ENCODE results near the gene ANXA11.
A peak's percentile ranks its signal among the peaks of the same experiment; 100 is the strongest.

Gene ANXA11

GRCh38 chr10:80164596-80164995, 40.7 kb downstream of the ANXA11 start:
- DNase-seq: no peak

DNA sequence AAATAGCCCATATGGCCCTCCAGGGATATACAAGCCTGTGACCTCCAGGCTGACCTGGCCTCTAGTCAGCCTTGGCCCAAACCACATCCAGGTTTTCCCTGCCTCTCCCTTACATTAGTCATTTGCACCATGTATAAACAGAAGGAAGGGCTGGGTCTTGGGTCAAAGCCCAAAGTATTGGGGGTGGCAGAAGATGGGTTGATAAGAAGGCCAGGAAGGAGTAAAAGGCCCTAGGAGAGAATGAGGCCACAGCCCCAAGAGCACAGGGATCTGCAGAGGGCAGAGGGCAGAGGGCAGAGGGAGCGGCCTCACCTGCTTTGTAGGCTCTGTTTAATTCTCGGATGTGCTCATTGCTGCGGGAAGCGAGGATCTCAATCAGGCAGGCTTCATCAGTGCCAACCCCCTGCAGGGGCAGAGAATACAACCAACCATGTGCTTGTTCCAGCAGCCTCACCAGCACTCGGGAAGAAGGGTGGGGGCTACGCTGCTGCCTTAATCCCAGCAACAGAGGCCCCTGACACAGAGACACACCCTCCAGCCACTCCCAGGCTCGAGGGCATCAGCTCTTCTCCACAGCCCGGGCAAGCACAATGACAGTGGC, 41.5 kb downstream of the ANXA11 start:
- no peak for DNase-seq

GRCh38 chr10:80161321-80162083, 43.8 kb downstream of the ANXA11 start:
- DNase-seq: no peak

- no peak for DNase-seq
Measured at GRCh38 chr10:80160361-80161320, 44.7 kb downstream of the ANXA11 start.

DNA sequence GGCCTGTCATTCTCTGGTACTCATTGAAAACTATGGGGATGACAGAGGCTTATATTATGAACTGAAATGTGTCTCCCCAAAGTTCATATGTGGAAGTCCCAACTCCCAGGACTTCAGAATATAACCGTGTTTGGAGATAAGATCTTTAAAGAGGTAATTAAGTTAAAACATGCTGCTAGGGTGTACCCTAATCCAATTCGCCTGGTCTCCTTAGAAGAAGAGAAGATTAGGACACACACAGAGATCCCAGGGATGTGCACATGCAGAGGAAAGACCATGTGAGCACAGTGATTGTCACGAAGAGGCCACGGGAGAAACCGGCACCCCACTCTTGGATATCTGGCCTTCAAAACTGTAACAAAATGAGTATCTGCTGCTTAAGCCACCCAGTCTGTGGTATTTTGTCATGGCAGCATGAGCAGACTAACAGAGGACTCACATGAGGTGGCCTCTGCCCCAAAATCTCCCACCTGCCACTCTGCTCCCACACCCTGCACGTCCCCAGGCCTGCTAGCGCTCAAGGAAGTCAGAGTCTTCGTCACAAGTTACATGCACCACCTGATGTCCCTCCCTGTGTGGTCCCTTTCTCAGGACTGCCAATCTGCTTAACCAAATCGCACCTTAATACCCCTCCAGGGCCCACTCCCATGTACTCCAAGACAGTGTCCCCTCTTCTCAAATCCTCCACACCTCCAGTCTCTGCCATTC, 46.0 kb downstream of the ANXA11 start:
- no peak for DNase-seq

DNA sequence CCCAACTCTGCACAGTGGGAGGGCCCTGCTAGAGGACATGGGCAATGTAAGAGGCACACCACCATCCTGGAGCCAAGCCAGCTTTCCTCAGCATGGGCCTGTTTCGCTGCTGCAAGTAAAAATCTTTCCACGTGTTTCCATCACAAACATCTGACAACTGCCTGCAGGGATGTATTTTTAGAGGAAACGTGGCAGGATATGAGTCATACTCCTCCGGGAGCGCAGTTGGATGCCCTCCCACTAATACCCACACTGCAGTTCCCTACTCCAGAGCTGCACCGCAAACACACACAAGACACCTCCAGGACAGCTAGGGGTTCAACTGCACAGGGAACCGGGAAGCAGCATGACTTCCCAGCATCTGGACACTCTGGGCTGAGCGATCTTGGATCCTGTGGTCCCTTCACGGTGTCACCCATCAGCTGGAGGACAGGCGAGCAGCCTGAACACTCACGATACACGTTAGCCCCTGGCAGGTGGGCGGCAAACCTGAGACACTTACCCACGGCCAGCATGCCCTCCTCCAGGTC, 46.7 kb downstream of the ANXA11 start:
- no peak for DNase-seq

GRCh38 chr10:80158126-80158525, 47.2 kb downstream of the ANXA11 start:
- no peak for DNase-seq

DNA sequence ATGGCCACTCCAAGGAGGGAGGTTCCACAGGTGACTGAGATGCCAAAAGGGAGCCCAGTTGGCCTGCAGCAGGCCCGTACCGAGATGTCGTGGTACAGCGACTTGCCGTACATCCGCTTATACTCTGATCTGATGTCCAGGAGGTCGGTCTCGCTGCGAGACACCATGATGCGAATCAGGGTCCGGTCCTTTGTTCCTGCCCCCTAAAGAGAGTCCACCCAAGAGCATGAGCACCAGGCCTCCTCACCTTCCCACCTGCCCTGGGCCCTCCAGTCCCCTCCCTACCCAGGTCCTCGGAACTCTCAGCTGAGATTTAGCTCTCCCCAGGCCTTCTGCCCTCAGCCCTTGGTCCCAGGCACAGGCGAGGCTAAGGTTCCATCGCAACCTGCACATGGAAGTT, 47.8 kb downstream of the ANXA11 start:
- no peak for DNase-seq

- DNase-seq: no peak
Measured at GRCh38 chr10:80156216-80156615, 49.1 kb downstream of the ANXA11 start.

- no peak for DNase-seq
Measured at GRCh38 chr10:80155696-80156215, 49.6 kb downstream of the ANXA11 start.

- no peak for DNase-seq
Measured at GRCh38 chr10:80154978-80155695, 50.2 kb downstream of the ANXA11 start.

DNA sequence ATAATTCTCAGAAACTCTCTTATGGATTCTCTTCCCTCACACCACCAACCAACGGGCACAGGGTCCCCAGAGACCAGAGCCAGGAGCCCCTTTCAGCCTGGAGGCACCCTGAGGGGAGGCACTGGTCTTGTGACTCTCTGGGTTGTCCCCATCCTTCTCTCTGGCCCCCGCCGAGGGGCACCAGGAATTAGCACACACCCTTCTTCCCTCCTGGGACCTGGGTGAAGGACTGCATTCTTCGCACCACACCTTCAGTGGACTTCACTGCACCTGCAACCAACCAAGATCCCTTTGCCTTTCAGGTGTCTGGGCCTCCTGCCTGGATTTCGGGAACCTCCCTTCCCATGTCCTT, 50.7 kb downstream of the ANXA11 start:
- no peak for DNase-seq

- DNase-seq: no peak
Measured at GRCh38 chr10:80153460-80153859, 51.9 kb downstream of the ANXA11 start.

GRCh38 chr10:80152820-80153219, 52.5 kb downstream of the ANXA11 start:
- DNase-seq: no peak

GRCh38 chr10:80150172-80150571, 55.2 kb downstream of the ANXA11 start:
- no peak for DNase-seq

GRCh38 chr10:80149123-80149522, 56.2 kb downstream of the ANXA11 start:
- no peak for DNase-seq

GRCh38 chr10:80148166-80148805, 57.1 kb downstream of the ANXA11 start:
- DNase-seq: no peak

DNA sequence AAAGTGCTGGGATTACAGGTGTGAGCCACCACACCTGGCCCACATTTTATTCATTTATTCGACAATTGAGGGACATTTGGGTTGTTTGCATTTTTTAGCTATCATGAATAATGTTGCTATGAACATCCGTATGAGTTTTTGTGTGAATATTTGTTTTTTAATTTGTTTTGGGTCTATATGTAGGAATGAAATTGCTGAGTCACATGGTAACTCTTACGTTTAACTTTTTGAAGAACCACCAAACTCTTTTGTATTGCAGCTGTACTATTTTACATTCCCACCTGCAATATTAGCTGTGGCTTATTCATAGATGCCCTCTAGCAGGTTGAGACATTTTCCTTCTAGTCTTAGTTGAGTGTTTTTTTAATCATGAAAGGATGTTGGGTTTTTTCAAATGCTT, 58.4 kb downstream of the ANXA11 start:
- DNase-seq: no peak

DNA sequence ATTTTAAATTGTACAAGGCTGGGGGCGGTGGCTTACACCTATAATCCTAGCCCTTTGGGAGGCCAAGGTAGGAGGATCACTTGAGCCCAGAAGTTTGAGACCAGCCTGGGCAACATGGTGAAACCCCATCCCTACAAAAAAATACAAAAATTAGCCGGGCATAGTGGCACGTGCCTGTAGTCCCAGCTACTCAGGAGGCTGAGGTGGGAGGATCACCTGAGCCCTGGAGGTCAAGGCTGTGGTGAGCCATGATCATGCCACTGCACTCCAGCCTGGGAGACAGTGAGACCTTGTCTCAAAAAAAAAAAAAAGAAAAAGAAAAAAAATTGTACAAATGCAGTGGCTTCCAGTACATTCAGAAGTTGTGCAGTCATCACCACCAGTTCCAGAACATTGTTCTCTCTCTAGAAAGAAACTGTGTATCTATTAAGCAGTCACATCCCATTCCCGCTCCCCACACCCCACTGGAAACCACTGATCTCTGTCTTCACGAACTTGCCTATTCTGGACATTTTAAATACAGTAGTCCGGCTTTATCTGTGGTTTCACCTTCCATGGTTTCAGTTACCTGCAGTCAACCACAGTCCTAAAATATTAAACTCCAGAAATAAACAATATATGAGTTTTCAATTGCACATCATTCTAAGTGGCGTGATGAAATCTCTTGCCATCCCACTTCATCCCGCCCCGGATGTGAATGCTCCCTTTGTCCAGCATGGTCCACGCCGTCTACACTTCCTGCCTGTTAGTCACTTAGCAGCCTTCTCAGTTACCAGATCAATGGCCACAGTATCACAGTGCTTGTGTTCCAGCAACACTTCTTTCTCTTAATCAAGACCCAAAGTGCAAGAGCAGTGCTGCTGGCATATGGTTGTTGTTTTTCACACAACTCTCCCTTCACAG, 59.7 kb downstream of the ANXA11 start:
- DNase-seq: peak in 1 of 2 donors; percentile 4

GRCh38 chr10:80144696-80145131, 60.6 kb downstream of the ANXA11 start:
- peak in 1 of 2 donors; percentile 7 for DNase-seq
